Brain microvascular endothelial cell (primary cell): ENCODE results near the gene RPUSD3.
"Not testable (repeated sequence)": the region's sequence is repeated elsewhere in the genome, so short reads cannot be mapped to it uniquely, and the experiment has no call there.

Experiments used
- DNase-seq: peaks from one replicate; pipeline ENCODE4 v3.0.0-alpha.2; 2020
- H3K27ac ChIP-seq: fragments of 250-450 bp; sonication (Bioruptor Pico); 2 replicates; pipeline ENCODE4 v1.5.1; 2020; ENCODE audit warnings: mild to moderate bottlenecking, moderate library complexity
- H3K27me3 ChIP-seq: fragments of 250-450 bp; sonication (Bioruptor Pico); replicated peaks from 2 replicates; pipeline ENCODE4 v1.5.1; 2020; ENCODE audit warnings: mild to moderate bottlenecking
- H3K36me3 ChIP-seq: fragments of 250-450 bp; sonication (Bioruptor Pico); replicated peaks from 2 replicates; pipeline ENCODE4 v1.5.1; 2020; ENCODE audit warnings: mild to moderate bottlenecking
- H3K4me3 ChIP-seq: 2 replicates; pipeline ENCODE4 v1.5.1; 2011; ENCODE audit warnings: low read depth, mild to moderate bottlenecking, control low read depth, low read length, moderate library complexity
- in situ Hi-C: cut with HindIII; loops from 2 replicates; pipeline ENCODE4 v1.10.0; 2017; ENCODE audit warnings: low sequenced_read_pairs, low pct_ligation_motif_present
- TF ChIP-seq, protein P1 (sequence below): IDR thresholded peaks from 2 replicates; pipeline ENCODE4 v1.5.1; 2011; ENCODE audit warnings: low read depth, mild to moderate bottlenecking, moderate library complexity, low read length, control low read depth, inconsistent platforms; ENCODE audit errors: missing control alignments

RPUSD3 gene

DNA sequence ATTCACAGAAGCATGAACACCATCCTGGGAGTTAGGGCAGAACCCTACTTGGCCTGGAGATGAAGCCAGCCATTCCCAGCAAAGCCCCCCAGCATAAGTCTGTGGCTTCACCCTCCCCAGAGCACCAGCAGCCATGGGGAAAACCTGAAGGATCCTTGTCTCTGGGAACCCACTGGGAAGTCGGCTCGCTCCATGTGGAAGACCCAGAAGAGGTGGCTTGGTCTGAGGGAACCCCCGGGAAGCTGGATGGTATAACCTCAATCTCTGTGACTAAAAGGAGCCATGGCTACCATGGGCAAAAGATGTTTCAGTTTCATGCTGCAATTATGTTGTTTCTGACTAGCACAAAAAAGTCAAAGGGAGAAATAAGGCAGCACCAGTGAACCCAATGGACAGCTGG is 11.8 kb upstream of the RPUSD3 start:
- no peak overlapping the region for H3K27ac ChIP-seq
- DNase-seq: no peak
- H3K36me3 ChIP-seq: no peaks in the 10 kb centered on the region
- H3K4me3 ChIP-seq: no peak overlapping the region
- peaks cover 6% of the 10 kb centered on the region for H3K27me3 ChIP-seq
- in situ Hi-C loops: no loop called here
- TF ChIP-seq, protein P1, sequence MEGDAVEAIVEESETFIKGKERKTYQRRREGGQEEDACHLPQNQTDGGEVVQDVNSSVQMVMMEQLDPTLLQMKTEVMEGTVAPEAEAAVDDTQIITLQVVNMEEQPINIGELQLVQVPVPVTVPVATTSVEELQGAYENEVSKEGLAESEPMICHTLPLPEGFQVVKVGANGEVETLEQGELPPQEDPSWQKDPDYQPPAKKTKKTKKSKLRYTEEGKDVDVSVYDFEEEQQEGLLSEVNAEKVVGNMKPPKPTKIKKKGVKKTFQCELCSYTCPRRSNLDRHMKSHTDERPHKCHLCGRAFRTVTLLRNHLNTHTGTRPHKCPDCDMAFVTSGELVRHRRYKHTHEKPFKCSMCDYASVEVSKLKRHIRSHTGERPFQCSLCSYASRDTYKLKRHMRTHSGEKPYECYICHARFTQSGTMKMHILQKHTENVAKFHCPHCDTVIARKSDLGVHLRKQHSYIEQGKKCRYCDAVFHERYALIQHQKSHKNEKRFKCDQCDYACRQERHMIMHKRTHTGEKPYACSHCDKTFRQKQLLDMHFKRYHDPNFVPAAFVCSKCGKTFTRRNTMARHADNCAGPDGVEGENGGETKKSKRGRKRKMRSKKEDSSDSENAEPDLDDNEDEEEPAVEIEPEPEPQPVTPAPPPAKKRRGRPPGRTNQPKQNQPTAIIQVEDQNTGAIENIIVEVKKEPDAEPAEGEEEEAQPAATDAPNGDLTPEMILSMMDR: no peak

DNA sequence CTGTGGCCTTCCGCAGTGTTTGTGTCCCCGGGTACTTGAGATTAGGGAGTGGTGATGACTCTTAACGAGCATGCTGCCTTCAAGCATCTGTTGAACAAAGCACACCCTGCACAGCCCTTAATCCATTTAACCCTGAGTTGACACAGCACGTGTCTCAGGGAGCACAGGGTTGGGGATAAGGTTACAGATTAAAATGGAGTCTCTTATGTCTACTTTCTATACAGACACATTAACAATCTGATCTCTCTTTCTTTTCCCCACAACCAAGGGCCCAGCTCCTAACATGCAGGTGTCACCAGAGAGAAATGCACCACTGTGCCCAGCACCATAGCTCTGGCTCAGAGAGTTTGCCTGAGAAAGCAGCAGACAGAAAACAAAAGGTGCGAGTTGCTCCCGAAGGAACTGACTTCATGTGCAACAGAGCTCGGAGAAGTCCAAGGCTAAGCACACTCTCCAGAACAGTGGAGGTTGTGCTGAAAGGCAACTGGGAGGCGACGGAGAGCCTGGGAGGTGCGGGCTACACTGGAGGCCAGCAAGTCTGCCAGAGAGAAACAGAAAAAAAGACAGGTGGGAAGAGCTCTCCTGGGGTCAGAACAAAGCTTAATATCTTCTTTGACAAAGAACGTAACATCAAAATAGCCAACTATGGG is 10.6 kb upstream of the RPUSD3 start:
- H3K4me3 ChIP-seq, DNase-seq, H3K27ac ChIP-seq, in situ Hi-C loops, H3K27me3 ChIP-seq, H3K36me3 ChIP-seq: not testable (repeated sequence)

DNA sequence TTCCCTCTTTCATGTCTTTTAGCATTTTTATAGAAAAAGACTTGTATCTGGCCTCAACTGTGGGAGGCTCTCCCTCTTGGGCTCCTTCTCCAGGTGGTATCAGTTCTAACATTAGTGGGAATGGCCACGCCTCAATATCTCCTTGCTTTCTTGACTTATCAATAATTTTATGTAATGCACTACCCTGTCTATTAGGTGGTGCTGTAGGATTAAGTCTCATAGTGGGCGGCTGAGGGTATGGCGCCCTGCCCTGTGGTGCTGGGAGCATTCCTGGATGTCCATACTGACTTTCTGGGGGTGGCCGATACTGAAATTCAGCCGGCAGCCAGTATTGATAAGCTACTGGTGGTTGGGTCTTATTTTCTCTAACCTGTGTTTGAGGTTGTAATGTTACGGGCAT is 8.7 kb upstream of the RPUSD3 start:
- Histone ChIP-seq H3K27me3 (peaks cover 6% of the 10 kb centered on the region), H3K36me3 (no peaks in the 10 kb centered on the region), H3K4me3 (no peak overlapping the region), H3K27ac (no peak overlapping the region)
- DNase-seq: no peak
- in situ Hi-C loops: no loop called here
- TF ChIP-seq, protein P1: no peak

DNA sequence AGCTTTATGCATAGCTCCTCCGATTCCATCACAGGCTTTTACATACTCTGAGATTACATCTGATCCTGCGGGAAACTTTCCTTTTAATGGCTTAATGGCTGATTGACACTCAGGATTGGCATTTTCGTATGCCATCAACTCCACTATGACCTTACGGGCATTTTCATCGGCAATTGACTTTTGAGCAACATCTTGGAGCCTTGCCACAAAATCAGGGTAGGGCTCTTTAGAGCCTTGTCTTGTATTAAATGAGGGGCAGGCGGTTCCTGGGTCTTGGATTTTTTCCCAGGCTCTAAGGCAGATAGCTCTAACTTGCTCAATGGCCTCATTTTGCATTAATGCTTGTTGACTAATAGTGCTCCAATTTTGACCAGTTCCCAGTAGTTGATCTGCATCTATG is 8.1 kb upstream of the RPUSD3 start:
- H3K4me3 ChIP-seq, in situ Hi-C loops, H3K36me3 ChIP-seq, DNase-seq, H3K27ac ChIP-seq, H3K27me3 ChIP-seq: not testable (repeated sequence)

DNA sequence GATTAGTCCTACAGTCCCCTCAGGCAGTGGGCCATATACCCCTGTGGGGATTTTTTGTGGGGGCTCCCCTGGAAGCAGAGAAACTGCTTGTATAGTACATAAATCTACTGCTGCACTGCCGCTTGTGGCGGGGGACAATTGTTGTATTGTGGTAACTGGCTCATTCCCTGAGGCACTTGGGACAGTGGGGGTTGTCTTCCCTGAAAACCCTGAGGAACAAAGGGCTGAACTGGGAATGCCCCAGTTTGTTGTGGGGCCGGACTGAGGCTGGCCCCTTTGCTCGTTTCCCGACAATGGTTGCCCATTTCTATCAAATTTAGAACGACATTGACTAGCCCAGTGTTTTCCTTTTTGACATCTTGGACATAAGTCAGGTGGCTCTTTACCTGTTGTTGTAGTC is 7.6 kb upstream of the RPUSD3 start:
- H3K36me3 ChIP-seq, DNase-seq, H3K27ac ChIP-seq, in situ Hi-C loops, H3K4me3 ChIP-seq, H3K27me3 ChIP-seq: not testable (repeated sequence)

DNA sequence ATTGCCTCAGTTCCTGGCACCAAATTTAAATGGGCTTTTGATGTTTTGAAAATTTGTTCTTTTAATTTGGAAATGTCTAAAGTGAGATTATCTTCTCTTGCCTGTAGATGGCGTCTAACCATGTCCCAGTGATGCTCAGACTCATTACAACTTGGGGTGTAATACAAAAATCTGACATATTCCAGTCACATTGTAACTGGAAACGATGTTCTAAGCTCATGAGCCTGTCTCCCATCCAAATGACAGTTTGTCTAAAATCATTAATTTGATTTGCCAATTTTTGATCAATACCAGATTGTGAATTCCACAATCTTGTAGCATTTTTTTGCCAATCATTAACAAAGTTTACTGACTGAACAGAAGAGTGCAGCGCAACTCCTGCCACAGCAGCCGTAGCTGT is 5.1 kb upstream of the RPUSD3 start:
- DNase-seq: not testable (repeated sequence)

DNA sequence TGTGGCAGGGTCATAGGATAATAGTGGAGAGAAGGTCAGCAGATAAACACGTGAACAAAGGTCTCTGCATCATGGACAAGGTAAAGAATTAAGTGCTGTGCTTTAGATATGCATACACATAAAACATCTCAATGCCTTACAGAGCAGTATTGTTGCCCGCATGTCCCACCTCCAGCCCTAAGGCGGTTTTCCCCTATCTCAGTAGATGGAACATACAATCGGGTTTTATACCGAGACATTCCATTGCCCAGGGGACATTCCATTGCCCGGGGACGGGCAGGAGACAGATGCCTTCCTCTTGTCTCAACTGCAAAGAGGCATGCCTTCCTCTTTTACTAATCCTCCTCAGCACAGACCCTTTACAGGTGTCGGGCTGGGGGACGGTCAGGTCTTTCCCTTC is 4.1 kb upstream of the RPUSD3 start:
- H3K27ac ChIP-seq, in situ Hi-C loops, H3K4me3 ChIP-seq, H3K27me3 ChIP-seq, DNase-seq, H3K36me3 ChIP-seq: not testable (repeated sequence)

More for the DNA sequence above, 5.1 kb upstream of the RPUSD3 start:
- TF ChIP-seq, protein P1: peak; percentile 44
- H3K36me3 ChIP-seq, H3K27ac ChIP-seq, in situ Hi-C loops, H3K27me3 ChIP-seq, H3K4me3 ChIP-seq: not testable (repeated sequence)

DNA sequence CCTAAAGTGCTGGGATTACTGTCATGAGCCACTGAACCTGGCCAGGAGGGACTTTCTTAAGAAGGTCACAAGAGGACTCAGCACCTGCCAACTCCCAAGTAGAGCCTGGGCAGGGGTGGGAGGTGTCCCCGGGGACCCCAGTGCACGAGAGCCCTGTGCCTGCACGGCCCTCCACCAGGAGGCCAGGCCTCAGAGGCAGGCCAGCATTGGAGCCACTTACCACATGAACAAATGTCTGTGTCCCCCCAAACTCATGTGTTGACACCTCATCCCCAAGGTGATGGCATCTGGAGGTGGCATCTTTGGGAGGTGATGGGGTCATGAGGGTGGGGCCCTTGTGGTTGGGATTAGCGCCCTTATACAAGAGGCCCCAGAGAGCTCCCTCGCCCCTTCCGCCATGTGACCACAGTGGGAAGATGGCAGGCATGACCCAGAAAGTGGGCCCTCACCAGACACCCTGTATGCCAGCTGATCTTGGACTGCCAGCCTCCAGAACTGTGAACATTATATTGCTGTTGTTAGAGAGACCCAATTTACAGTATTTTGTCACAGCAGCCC is 3.2 kb upstream of the RPUSD3 start:
- TF ChIP-seq, protein P1: no peak
- H3K27me3 ChIP-seq: no peaks in the 10 kb centered on the region
- in situ Hi-C loops: no loop called here
- H3K4me3 ChIP-seq: no peak overlapping the region
- DNase-seq: no peak
- no peaks in the 10 kb centered on the region for H3K36me3 ChIP-seq
- no peak overlapping the region for H3K27ac ChIP-seq
